ENCODE measurements around the gene VIPR2.

GRCh38 chr7:158995514-158995913, 149.2 kb downstream of the VIPR2 start:
- TF ChIP-seq POLR2AphosphoS5 (IDR thresholded peaks at IDR 0.05) (no peak), CTCF (IDR thresholded peaks at IDR 0.05) (no peak)

All from suprapubic skin (tissue), 3 donors.